Measurements from ENCODE around the gene SGK1. TPM values are rescaled to one million over a fixed set of nuclear protein-coding genes. Genes with fewer than 3 reads are reported as not detected.

SGK1 gene
- total RNA-seq, 1 experiment from 2014 or later, result 23.2 TPM

GRCh38 chr6:134145786-134146185 is 172.1 kb downstream of the SGK1 start:
- no peak overlapping the region for H3K27ac Mint-ChIP-seq
- ChIA-PET CTCF (interaction anchor here (0.6 to 1.5 kb wide), 7 partner anchors 22 to 795 kb away, joined by 3 to 6 read pairs (median 4); no protein-coding TSS in a partner anchor), POLR2A (no interaction called here)
- peaks cover 18% of the 10 kb centered on the region for H3K4me1 Mint-ChIP-seq
- TF ChIP-seq RORB (CRISPR knock-in tag; IDR thresholded peaks at IDR 0.05), result no peak
- H3K27me3 Mint-ChIP-seq (ENCODE audit: low read depth), result no peaks in the 10 kb centered on the region
- DNase-seq (ENCODE audit: low spot score) (no peak), ATAC-seq (peak; percentile 80)
- H3K9me3 Mint-ChIP-seq, result no peaks in the 10 kb centered on the region
- H3K4me3 Mint-ChIP-seq, result no peak overlapping the region
- no peaks in the 10 kb centered on the region for H3K36me3 Mint-ChIP-seq

- Mint-ChIP-seq H3K27me3 (ENCODE audit: low read depth) (no peaks in the 10 kb centered on the region), H3K4me3 (no peak overlapping the region), H3K9me3 (no peaks in the 10 kb centered on the region), H3K36me3 (no peaks in the 10 kb centered on the region), H3K27ac (no peak overlapping the region), H3K4me1 (no peaks in the 10 kb centered on the region)
- DNase-seq (ENCODE audit: low spot score) (no peak), ATAC-seq (no peak)
- ChIA-PET POLR2A (interaction anchor here (0.6 to 0.7 kb wide), 3 partner anchors 10 to 1008 kb away, joined by 3 to 4 read pairs (median 4); no protein-coding TSS in a partner anchor), CTCF (interaction anchor here (0.8 to 1.3 kb wide), 2 partner anchors 15 to 41 kb away, joined by 3 to 5 read pairs; no protein-coding TSS in a partner anchor)
- TF ChIP-seq ZNF232 (CRISPR knock-in tag; IDR thresholded peaks at IDR 0.05) (no peak), OVOL2 (CRISPR knock-in tag; IDR thresholded peaks at IDR 0.05; ENCODE audit: borderline replicate concordance) (no peak), ZNF532 (CRISPR knock-in tag; IDR thresholded peaks at IDR 0.05; ENCODE audit: borderline replicate concordance) (no peak), ZNF671 (CRISPR knock-in tag; IDR thresholded peaks at IDR 0.05) (no peak), ATF1 (CRISPR knock-in tag; IDR thresholded peaks at IDR 0.05) (no peak), HMGXB4 (CRISPR knock-in tag; IDR thresholded peaks at IDR 0.05) (no peak), ZNF396 (CRISPR knock-in tag; IDR thresholded peaks at IDR 0.05; ENCODE audit: borderline replicate concordance) (no peak), TEAD1 (CRISPR knock-in tag; IDR thresholded peaks at IDR 0.05) (no peak), SP1 (CRISPR knock-in tag; conservative IDR thresholded peaks at IDR 0.05) (no peak), STAT6 (CRISPR knock-in tag; conservative IDR thresholded peaks at IDR 0.05; ENCODE audit: low read depth) (no peak), JAZF1 (CRISPR knock-in tag; IDR thresholded peaks at IDR 0.05) (no peak), MLX (CRISPR knock-in tag; IDR thresholded peaks at IDR 0.05) (no peak), AR (CRISPR knock-in tag; IDR thresholded peaks at IDR 0.05) (no peak), CDX4 (CRISPR knock-in tag; IDR thresholded peaks at IDR 0.05; ENCODE audit: borderline replicate concordance) (no peak), NFATC4 (CRISPR knock-in tag; IDR thresholded peaks at IDR 0.05) (no peak), ZNF425 (CRISPR knock-in tag; conservative IDR thresholded peaks at IDR 0.05) (no peak), ZNF416 (CRISPR knock-in tag; IDR thresholded peaks at IDR 0.05) (no peak)
Observed at GRCh38 chr6:134138226-134138975, 179.5 kb downstream of the SGK1 start.
